ENCODE results near the gene COL8A2. TPM values are rescaled to one million over a fixed set of nuclear protein-coding genes. Genes with fewer than 3 reads are reported as not detected.
A peak's percentile ranks its signal among the peaks of the same experiment; 100 is the strongest.

COL8A2 gene
- total RNA-seq, 1 experiment from 2014 or later: not detected

- BruUV-seq (replicated peaks): no TSS peak
- TF ChIP-seq, protein P1, sequence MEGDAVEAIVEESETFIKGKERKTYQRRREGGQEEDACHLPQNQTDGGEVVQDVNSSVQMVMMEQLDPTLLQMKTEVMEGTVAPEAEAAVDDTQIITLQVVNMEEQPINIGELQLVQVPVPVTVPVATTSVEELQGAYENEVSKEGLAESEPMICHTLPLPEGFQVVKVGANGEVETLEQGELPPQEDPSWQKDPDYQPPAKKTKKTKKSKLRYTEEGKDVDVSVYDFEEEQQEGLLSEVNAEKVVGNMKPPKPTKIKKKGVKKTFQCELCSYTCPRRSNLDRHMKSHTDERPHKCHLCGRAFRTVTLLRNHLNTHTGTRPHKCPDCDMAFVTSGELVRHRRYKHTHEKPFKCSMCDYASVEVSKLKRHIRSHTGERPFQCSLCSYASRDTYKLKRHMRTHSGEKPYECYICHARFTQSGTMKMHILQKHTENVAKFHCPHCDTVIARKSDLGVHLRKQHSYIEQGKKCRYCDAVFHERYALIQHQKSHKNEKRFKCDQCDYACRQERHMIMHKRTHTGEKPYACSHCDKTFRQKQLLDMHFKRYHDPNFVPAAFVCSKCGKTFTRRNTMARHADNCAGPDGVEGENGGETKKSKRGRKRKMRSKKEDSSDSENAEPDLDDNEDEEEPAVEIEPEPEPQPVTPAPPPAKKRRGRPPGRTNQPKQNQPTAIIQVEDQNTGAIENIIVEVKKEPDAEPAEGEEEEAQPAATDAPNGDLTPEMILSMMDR (IDR thresholded peaks at IDR 0.05; ENCODE audit: unreplicated experiment): no peak
- ChIA-PET POLR2A (interaction anchor here (3.2 to 5.2 kb wide), 4 partner anchors 10 to 148 kb away, joined by 14 to 94 read pairs (median 60); partner anchors contain the start of gene THRAP3), CTCF (interaction anchor here (0.6 to 7.8 kb wide), 4 partner anchors 10 to 239 kb away, joined by 3 to 194 read pairs (median 44); no protein-coding TSS in a partner anchor)
- peaks cover 7% of the 10 kb centered on the region for H3K36me3 Mint-ChIP-seq (ENCODE audit: insufficient read depth, unreplicated experiment)
- no peak overlapping the region for H3K4me3 Mint-ChIP-seq (ENCODE audit: unreplicated experiment)
- no peaks in the 10 kb centered on the region for H3K9me3 Mint-ChIP-seq (ENCODE audit: unreplicated experiment)
- peaks cover 24% of the 10 kb centered on the region for H3K4me1 Mint-ChIP-seq (ENCODE audit: insufficient read depth, unreplicated experiment)
- no peaks in the 10 kb centered on the region for H3K27me3 Mint-ChIP-seq (ENCODE audit: insufficient read depth, unreplicated experiment)
- H3K27ac Mint-ChIP-seq (ENCODE audit: low read depth, unreplicated experiment): peak overlapping the region; percentile 100
- intact Hi-C loops (cut with micrococcal nuclease): no loop called here
- no peak for DNase-seq (ENCODE audit: unreplicated experiment)
Measured at GRCh38 chr1:36151845-36152203, 26.8 kb upstream of the COL8A2 start.

GRCh38 chr1:36151134-36151844 lies 26.3 kb upstream of the COL8A2 start:
- Mint-ChIP-seq H3K4me3 (ENCODE audit: unreplicated experiment) (peak overlapping the region; percentile 100), H3K9me3 (ENCODE audit: unreplicated experiment) (no peaks in the 10 kb centered on the region), H3K27ac (ENCODE audit: low read depth, unreplicated experiment) (peak overlapping the region; percentile 100), H3K4me1 (ENCODE audit: insufficient read depth, unreplicated experiment) (peaks cover 24% of the 10 kb centered on the region), H3K27me3 (ENCODE audit: insufficient read depth, unreplicated experiment) (no peaks in the 10 kb centered on the region), H3K36me3 (ENCODE audit: insufficient read depth, unreplicated experiment) (peaks cover 7% of the 10 kb centered on the region)
- no peak for DNase-seq (ENCODE audit: unreplicated experiment)
- TF ChIP-seq, protein P1 (IDR thresholded peaks at IDR 0.05; ENCODE audit: unreplicated experiment): no peak
- intact Hi-C loops (cut with micrococcal nuclease): no loop called here
- ChIA-PET POLR2A (interaction anchor here (0.8 to 5.2 kb wide), 9 partner anchors 11 to 220 kb away, joined by 3 to 94 read pairs (median 9); partner anchors contain the start of genes AGO3, SH3D21 and THRAP3), CTCF (interaction anchor here (0.6 to 7.8 kb wide), 7 partner anchors 11 to 240 kb away, joined by 3 to 194 read pairs (median 11); no protein-coding TSS in a partner anchor)
- no TSS peak for BruUV-seq (replicated peaks)

DNA sequence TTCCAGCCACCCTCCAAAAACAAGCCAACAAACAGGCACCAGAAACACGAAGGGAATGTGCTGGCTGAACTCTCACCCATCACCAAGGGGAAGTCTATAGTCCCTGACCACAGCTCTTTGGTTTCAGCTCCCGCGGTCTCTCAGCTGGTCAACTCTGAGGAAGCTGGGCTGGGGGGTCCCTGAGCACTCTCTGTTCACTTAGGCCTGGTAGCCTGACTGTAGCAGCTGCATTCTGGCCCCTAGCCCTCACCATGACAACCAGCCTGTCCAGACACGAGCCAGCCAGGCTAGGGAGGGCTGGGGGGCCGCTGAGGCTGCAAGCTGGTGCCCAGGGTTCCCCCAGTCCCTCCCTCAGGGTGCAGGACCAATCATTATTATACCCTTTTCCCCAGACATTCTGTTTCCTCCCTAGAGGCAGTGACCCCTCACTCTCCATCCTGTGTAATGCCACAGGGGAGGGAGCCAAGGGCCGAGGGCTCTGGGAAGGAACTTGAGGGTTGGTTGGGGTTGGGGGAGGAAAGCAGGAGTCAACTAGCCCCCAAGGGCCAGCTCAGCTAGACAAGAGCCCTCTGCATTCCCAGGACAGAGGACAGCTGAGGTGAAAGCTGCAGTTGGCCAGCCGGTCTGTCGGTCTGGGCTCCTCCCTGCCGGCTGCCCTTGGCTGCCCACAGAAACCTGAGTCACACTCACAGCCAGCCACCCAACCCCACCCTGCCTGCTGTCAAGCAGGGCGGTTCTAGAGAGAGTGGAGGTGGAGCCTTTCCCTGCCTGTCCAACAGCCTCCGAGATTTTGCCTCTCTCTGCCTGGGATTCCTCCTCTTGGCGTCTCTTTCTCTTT lies 25.5 kb upstream of the COL8A2 start:
- ChIA-PET CTCF (interaction anchor here (0.6 to 7.8 kb wide), 34 partner anchors 11 to 1275 kb away, joined by 3 to 194 read pairs (median 7); partner anchors contain the start of genes LSM10 and THRAP3), POLR2A (interaction anchor here (0.6 to 5.2 kb wide), 39 partner anchors 11 to 1327 kb away, joined by 3 to 94 read pairs (median 5); partner anchors contain the start of genes AGO3, LSM10, MRPS15 and OSCP1)
- Mint-ChIP-seq H3K27ac (ENCODE audit: low read depth, unreplicated experiment) (peak overlapping the region; percentile 100), H3K4me3 (ENCODE audit: unreplicated experiment) (peak overlapping the region; percentile 100), H3K27me3 (ENCODE audit: insufficient read depth, unreplicated experiment) (no peaks in the 10 kb centered on the region), H3K9me3 (ENCODE audit: unreplicated experiment) (no peaks in the 10 kb centered on the region), H3K36me3 (ENCODE audit: insufficient read depth, unreplicated experiment) (peaks cover 7% of the 10 kb centered on the region), H3K4me1 (ENCODE audit: insufficient read depth, unreplicated experiment) (peaks cover 24% of the 10 kb centered on the region)
- DNase-seq (ENCODE audit: unreplicated experiment): peak; percentile 95
- no TSS peak for BruUV-seq (replicated peaks)
- intact Hi-C loops (cut with micrococcal nuclease): no loop called here
- TF ChIP-seq, protein P1 (IDR thresholded peaks at IDR 0.05; ENCODE audit: unreplicated experiment): no peak
